Naive thymus-derived CD4-positive, alpha-beta T cell (primary cell): ENCODE measurements around the gene LRMDA. TPM values are rescaled to one million over a fixed set of nuclear protein-coding genes. Genes with fewer than 3 reads are reported as not detected.

Experiments used
- ATAC-seq: fragments of 150-1000 bp; cut with Tn5 transposase; 2 replicates; pipeline ENCODE4 v1.10.0; 2021; ENCODE audit warnings: mild to moderate bottlenecking, moderate library complexity
- CTCF ChIA-PET: fragments of 350-600 bp; sonication (Branson Sonifier 250); formaldehyde crosslinking; loops from one replicate; lab custom pipeline; 2021; ENCODE audit warnings: antibody characterized with exemption; lab: Charles Lee
- POLR2A ChIA-PET: fragments of 350-600 bp; sonication (Branson Sonifier 250); formaldehyde crosslinking; loops from one replicate; lab custom pipeline; 2021; ENCODE audit warnings: antibody characterized with exemption, inconsistent platforms; lab: Charles Lee
- DNase-seq, 9 donors: peaks; one replicate each; pipeline versions ENCODE4 v3.0.0 to v3.0.0-alpha.2; 2020 to 2022; ENCODE audit warnings: mixed read lengths in 1 of 9
- H3K27ac ChIP-seq: one replicate; pipeline ENCODE4 v1.7.0; 2013; ENCODE audit warnings: mild to moderate bottlenecking, low read depth, low read length, moderate library complexity
- H3K27me3 ChIP-seq, 2 donors: one replicate each; pipeline ENCODE4 v1.7.0; 2013; ENCODE audit warnings: low read length in 2 of 2, mild to moderate bottlenecking in 2 of 2, moderate library complexity in 2 of 2; ENCODE audit not compliant: control insufficient read depth in 2 of 2, insufficient read depth in 2 of 2
- H3K36me3 ChIP-seq, 3 experiments: 1 replicate in 2 of 3; 2 replicates in 1 of 3; pipeline ENCODE4 v1.7.0; 2013; ENCODE audit warnings: low read length in 3 of 3, mild to moderate bottlenecking in 3 of 3, moderate library complexity in 1 of 3; ENCODE audit not compliant: insufficient read depth in 3 of 3, control insufficient read depth in 2 of 3
- H3K4me1 ChIP-seq, 2 donors: one replicate each; pipeline ENCODE4 v1.7.0; 2013; ENCODE audit warnings: low read length in 2 of 2, mild to moderate bottlenecking in 2 of 2, moderate library complexity in 1 of 2; ENCODE audit not compliant: control insufficient read depth in 2 of 2, insufficient read depth in 2 of 2
- H3K4me3 ChIP-seq: 2 replicates; pipeline ENCODE4 v1.7.0; 2013; ENCODE audit warnings: mild to moderate bottlenecking, low read length
- H3K9me3 ChIP-seq, 3 experiments: 1 replicate in 2 of 3; 2 replicates in 1 of 3; pipeline ENCODE4 v1.7.0; 2013; ENCODE audit warnings: low read length in 3 of 3; ENCODE audit not compliant: control insufficient read depth in 2 of 3
- H3K27ac Mint-ChIP-seq, 9 donors: one replicate each; pipeline ENCODE4 v1.8.0; 2020 to 2022; ENCODE audit warnings: mixed read lengths in 9 of 9, mild to moderate bottlenecking in 8 of 9, moderate library complexity in 5 of 9, inconsistent platforms in 2 of 9
- H3K27me3 Mint-ChIP-seq, 5 donors: one replicate each; pipeline ENCODE4 v1.8.0; 2021 to 2022; ENCODE audit warnings: mixed read lengths in 5 of 5, mild to moderate bottlenecking in 1 of 5
- H3K36me3 Mint-ChIP-seq, 5 donors: one replicate each; pipeline ENCODE4 v1.8.0; 2020 to 2022; ENCODE audit warnings: mixed read lengths in 5 of 5, mild to moderate bottlenecking in 3 of 5, inconsistent platforms in 1 of 5
- H3K4me1 Mint-ChIP-seq, 7 donors: one replicate each; pipeline ENCODE4 v1.8.0; 2020 to 2022; ENCODE audit warnings: mixed read lengths in 7 of 7, mild to moderate bottlenecking in 3 of 7, inconsistent platforms in 1 of 7
- H3K4me3 Mint-ChIP-seq, 10 donors: one replicate each; pipeline ENCODE4 v1.8.0; 2020 to 2022; ENCODE audit warnings: mild to moderate bottlenecking in 10 of 10, mixed read lengths in 10 of 10, moderate library complexity in 6 of 10, inconsistent platforms in 2 of 10
- H3K9me3 Mint-ChIP-seq, 11 donors: one replicate each; pipeline ENCODE4 v1.8.0; 2020 to 2022; ENCODE audit warnings: mixed read lengths in 11 of 11, mild to moderate bottlenecking in 4 of 11, inconsistent platforms in 1 of 11, moderate library complexity in 1 of 11
- intact Hi-C, 2 donors: fragments of 100-400 bp; cut with micrococcal nuclease; formaldehyde crosslinking; loops; one replicate each; pipeline ENCODE4 v1.15.1; 2023
- polyA plus RNA-seq, 2 donors: library from polyadenylated mRNA; unstranded; fragments of 300-500 nt; fragmentation: Illumina TruSeq; gene quantifications; one replicate each; pipeline ENCODE4 v1.2.3, GENCODE V29; 2021
- total RNA-seq, 6 experiments: library from RNA in 5 of 6; stranded (reverse) in 5 of 6; gene quantifications; 1 replicate in 5 of 6; 2 replicates in 1 of 6; pipeline ENCODE4 v1.2.3 and lab custom pipeline; 2021 to 2026

The LRMDA gene
- total and polyA plus RNA-seq, 7 experiments from 2014 or later: 0.57 to 14.9 (median 3.0) TPM; not detected in 4

- CTCF ChIA-PET: no interaction called here
- peaks cover 0 to 14% (median 1%) of the 10 kb centered on the region in 11 donors for H3K9me3 Mint-ChIP-seq
- H3K27me3 Mint-ChIP-seq: peaks cover 0 to 26% (median 0%) of the 10 kb centered on the region in 5 donors
- intact Hi-C loops: no loop called here
- H3K27ac ChIP-seq: no peak overlapping the region
- H3K4me1 ChIP-seq: no peaks in the 10 kb centered on the region
- no peaks in the 10 kb centered on the region for H3K4me1 Mint-ChIP-seq
- POLR2A ChIA-PET: no interaction called here
- no peak overlapping the region for H3K4me3 Mint-ChIP-seq
- no peaks in the 10 kb centered on the region for H3K36me3 Mint-ChIP-seq
- DNase-seq (no peak), ATAC-seq (no peak)
- H3K36me3 ChIP-seq: no peaks in the 10 kb centered on the region
- H3K27ac Mint-ChIP-seq: no peak overlapping the region
- H3K4me3 ChIP-seq: no peak overlapping the region
- no peaks in the 10 kb centered on the region for H3K27me3 ChIP-seq
- H3K9me3 ChIP-seq: no peaks in the 10 kb centered on the region
Observed at GRCh38 chr10:76397181-76398042, 966.0 kb downstream of the LRMDA start.

DNA sequence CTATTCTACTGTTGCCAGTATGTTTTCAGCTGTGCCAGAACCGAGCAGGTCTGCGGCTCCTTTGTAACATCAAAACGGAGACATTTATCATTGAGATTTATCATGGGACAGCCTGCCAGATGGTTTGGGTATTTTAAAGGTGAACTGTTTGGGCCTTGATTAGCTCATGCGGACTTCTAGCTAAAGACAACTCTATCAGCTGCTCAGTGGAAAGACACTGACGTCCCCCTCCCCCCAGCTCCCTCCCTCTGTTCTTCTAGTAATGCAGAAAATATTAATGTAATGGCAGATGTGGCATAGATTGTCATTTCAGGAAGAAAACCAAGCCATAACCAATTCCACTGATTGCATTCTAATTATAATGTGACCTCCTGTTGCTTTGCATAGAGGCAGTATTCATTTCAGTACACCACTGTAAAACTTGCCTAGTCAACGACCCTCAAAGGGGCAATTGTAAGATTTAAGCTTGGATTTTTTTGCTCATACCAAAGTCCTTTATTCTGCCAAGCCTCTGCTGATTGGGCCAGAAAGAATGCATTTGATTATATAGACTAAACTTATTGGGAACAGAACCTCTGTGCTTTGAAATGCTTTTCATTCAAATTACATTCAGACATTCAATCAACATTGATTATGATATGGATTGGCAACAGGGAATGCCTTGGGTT is 966.8 kb downstream of the LRMDA start:
- POLR2A ChIA-PET: no interaction called here
- H3K4me3 Mint-ChIP-seq: no peak overlapping the region

DNA sequence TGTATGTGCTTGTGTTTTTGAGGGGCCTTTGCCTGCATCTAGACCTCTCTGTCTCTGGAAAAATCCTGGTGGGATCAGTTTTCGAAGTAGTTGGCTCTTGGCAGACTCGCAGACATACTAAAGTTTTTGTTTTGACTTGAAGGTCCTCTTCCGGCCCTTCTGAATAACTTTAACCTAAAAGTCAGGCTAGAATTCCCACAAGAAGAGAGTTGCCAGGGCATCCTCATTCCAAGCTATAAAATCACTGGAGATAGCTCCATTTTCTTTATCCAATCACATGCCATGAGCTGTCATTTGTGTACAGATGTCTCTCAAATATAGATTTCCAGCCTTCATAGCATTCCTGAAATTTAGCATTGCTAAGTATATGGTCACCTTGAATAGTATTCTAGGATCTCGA is 967.8 kb downstream of the LRMDA start:
- H3K4me1 ChIP-seq: no peaks in the 10 kb centered on the region
- no peaks in the 10 kb centered on the region for H3K27me3 ChIP-seq
- Mint-ChIP-seq H3K9me3 (peaks cover 0 to 13% (median 2%) of the 10 kb centered on the region in 11 donors), H3K4me1 (peaks cover 0 to 2% (median 0%) of the 10 kb centered on the region in 7 donors), H3K4me3 (no peak overlapping the region), H3K36me3 (no peaks in the 10 kb centered on the region), H3K27ac (no peak overlapping the region), H3K27me3 (peaks cover 0 to 31% (median 0%) of the 10 kb centered on the region in 5 donors)
- no peak overlapping the region for H3K4me3 ChIP-seq
- H3K36me3 ChIP-seq: no peaks in the 10 kb centered on the region
- ATAC-seq: no peak
- no peak overlapping the region for H3K27ac ChIP-seq
- POLR2A ChIA-PET: no interaction called here
- DNase-seq: no peak
- intact Hi-C loops: no loop called here
- H3K9me3 ChIP-seq: no peaks in the 10 kb centered on the region
- CTCF ChIA-PET: no interaction called here

More for the DNA sequence above, 966.8 kb downstream of the LRMDA start:
- Mint-ChIP-seq H3K4me1 (no peaks in the 10 kb centered on the region), H3K36me3 (no peaks in the 10 kb centered on the region), H3K27ac (no peak overlapping the region), H3K9me3 (peaks cover 0 to 14% (median 1%) of the 10 kb centered on the region in 11 donors), H3K27me3 (peaks cover 0 to 26% (median 0%) of the 10 kb centered on the region in 5 donors)
- ATAC-seq (no peak), DNase-seq (no peak)
- no peak overlapping the region for H3K27ac ChIP-seq
- intact Hi-C loops: no loop called here
- H3K4me1 ChIP-seq: no peaks in the 10 kb centered on the region
- H3K27me3 ChIP-seq: no peaks in the 10 kb centered on the region
- H3K9me3 ChIP-seq: no peaks in the 10 kb centered on the region
- H3K36me3 ChIP-seq: no peaks in the 10 kb centered on the region
- H3K4me3 ChIP-seq: no peak overlapping the region
- CTCF ChIA-PET: no interaction called here

DNA sequence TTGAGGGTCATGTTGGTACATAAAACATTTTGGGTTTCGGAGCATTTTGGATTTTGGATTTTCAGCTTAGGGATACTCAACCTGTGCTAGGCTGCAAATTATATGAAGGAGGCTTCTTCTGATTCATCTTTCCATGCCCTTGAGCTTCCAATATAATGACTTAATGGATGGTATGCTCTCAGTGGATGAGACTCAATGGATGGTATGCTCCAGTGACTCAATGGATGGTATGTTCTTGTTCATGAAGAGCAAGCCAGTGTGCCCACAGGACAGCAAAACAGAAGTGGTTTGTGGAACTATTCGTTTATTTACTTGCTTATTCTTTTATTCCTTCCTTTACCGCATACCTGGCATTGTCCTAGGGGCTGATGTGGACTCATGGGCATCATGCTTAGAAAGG is 969.6 kb downstream of the LRMDA start:
- no peaks in the 10 kb centered on the region for H3K9me3 ChIP-seq
- DNase-seq: no peak
- H3K4me1 ChIP-seq: no peaks in the 10 kb centered on the region
- no peak overlapping the region for H3K4me3 Mint-ChIP-seq
- ChIA-PET CTCF (no interaction called here), POLR2A (no interaction called here)
- ATAC-seq: no peak
- no peaks in the 10 kb centered on the region for H3K36me3 Mint-ChIP-seq
- H3K27ac Mint-ChIP-seq: no peak overlapping the region
- intact Hi-C loops: no loop called here
- H3K9me3 Mint-ChIP-seq: peaks cover 0 to 24% (median 3%) of the 10 kb centered on the region in 11 donors
- no peaks in the 10 kb centered on the region for H3K36me3 ChIP-seq
- no peaks in the 10 kb centered on the region for H3K27me3 ChIP-seq
- H3K4me3 ChIP-seq: no peak overlapping the region
- no peak overlapping the region for H3K27ac ChIP-seq
- H3K4me1 Mint-ChIP-seq: peaks cover 0 to 2% (median 0%) of the 10 kb centered on the region in 7 donors
- peaks cover 0 to 24% (median 0%) of the 10 kb centered on the region in 5 donors for H3K27me3 Mint-ChIP-seq

- H3K36me3 Mint-ChIP-seq: no peaks in the 10 kb centered on the region
- Histone ChIP-seq H3K27me3 (no peaks in the 10 kb centered on the region), H3K9me3 (no peaks in the 10 kb centered on the region), H3K4me3 (no peak overlapping the region), H3K36me3 (no peaks in the 10 kb centered on the region), H3K27ac (no peak overlapping the region), H3K4me1 (no peaks in the 10 kb centered on the region)
- H3K27me3 Mint-ChIP-seq: peaks cover 0 to 26% (median 0%) of the 10 kb centered on the region in 5 donors
- no peak for DNase-seq
- peak; percentile 77 for ATAC-seq
- ChIA-PET POLR2A (no interaction called here), CTCF (no interaction called here)
- no peak overlapping the region for H3K4me3 Mint-ChIP-seq
- peaks cover 0 to 27% (median 3%) of the 10 kb centered on the region in 11 donors for H3K9me3 Mint-ChIP-seq
- H3K27ac Mint-ChIP-seq: no peak overlapping the region
- H3K4me1 Mint-ChIP-seq: peaks cover 0 to 2% (median 0%) of the 10 kb centered on the region in 7 donors
- intact Hi-C loops: no loop called here
Observed at GRCh38 chr10:76403912-76404311, 972.5 kb downstream of the LRMDA start.

DNA sequence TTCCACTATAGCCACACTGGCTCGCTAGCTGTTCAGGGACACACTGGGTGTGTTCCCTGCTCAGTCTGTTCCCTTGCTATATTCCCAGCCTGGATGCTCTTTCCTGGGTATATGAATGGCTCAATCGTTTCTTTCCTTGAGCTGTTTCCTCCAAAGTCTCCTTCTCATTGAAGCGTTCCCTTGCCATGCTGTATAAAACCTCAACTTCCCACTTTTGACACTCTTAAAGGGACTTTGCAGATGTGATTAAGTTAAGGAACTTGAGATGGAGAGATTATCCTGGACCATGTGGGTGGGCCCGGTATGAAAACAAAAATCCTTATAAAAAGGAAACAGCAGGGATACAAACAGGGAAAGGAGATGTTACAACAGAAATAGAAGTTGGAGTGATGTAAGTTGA is 973.1 kb downstream of the LRMDA start:
- Histone ChIP-seq H3K4me3 (no peak overlapping the region), H3K9me3 (no peaks in the 10 kb centered on the region), H3K27me3 (no peaks in the 10 kb centered on the region), H3K36me3 (no peaks in the 10 kb centered on the region), H3K4me1 (no peaks in the 10 kb centered on the region), H3K27ac (no peak overlapping the region)
- peaks cover 0 to 27% (median 3%) of the 10 kb centered on the region in 11 donors for H3K9me3 Mint-ChIP-seq
- no peak overlapping the region for H3K4me3 Mint-ChIP-seq
- H3K27ac Mint-ChIP-seq: no peak overlapping the region
- no peak for DNase-seq
- ATAC-seq: no peak
- intact Hi-C loops: no loop called here
- CTCF ChIA-PET: no interaction called here
- peaks cover 0 to 25% (median 0%) of the 10 kb centered on the region in 5 donors for H3K27me3 Mint-ChIP-seq
- POLR2A ChIA-PET: no interaction called here
- H3K4me1 Mint-ChIP-seq: peaks cover 0 to 2% (median 0%) of the 10 kb centered on the region in 7 donors
- no peaks in the 10 kb centered on the region for H3K36me3 Mint-ChIP-seq
